ENCODE measurements around the gene SCAPER. TPM values are rescaled to one million over a fixed set of nuclear protein-coding genes. Genes with fewer than 3 reads are reported as not detected.

Gene SCAPER, protein sequence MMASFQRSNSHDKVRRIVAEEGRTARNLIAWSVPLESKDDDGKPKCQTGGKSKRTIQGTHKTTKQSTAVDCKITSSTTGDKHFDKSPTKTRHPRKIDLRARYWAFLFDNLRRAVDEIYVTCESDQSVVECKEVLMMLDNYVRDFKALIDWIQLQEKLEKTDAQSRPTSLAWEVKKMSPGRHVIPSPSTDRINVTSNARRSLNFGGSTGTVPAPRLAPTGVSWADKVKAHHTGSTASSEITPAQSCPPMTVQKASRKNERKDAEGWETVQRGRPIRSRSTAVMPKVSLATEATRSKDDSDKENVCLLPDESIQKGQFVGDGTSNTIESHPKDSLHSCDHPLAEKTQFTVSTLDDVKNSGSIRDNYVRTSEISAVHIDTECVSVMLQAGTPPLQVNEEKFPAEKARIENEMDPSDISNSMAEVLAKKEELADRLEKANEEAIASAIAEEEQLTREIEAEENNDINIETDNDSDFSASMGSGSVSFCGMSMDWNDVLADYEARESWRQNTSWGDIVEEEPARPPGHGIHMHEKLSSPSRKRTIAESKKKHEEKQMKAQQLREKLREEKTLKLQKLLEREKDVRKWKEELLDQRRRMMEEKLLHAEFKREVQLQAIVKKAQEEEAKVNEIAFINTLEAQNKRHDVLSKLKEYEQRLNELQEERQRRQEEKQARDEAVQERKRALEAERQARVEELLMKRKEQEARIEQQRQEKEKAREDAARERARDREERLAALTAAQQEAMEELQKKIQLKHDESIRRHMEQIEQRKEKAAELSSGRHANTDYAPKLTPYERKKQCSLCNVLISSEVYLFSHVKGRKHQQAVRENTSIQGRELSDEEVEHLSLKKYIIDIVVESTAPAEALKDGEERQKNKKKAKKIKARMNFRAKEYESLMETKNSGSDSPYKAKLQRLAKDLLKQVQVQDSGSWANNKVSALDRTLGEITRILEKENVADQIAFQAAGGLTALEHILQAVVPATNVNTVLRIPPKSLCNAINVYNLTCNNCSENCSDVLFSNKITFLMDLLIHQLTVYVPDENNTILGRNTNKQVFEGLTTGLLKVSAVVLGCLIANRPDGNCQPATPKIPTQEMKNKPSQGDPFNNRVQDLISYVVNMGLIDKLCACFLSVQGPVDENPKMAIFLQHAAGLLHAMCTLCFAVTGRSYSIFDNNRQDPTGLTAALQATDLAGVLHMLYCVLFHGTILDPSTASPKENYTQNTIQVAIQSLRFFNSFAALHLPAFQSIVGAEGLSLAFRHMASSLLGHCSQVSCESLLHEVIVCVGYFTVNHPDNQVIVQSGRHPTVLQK (N-terminal part only)
- 11.3 TPM for polyA plus RNA-seq (2013, experiment 1 of 2)
- polyA plus RNA-seq (2013, experiment 2 of 2), result 7.6 TPM

DNA sequence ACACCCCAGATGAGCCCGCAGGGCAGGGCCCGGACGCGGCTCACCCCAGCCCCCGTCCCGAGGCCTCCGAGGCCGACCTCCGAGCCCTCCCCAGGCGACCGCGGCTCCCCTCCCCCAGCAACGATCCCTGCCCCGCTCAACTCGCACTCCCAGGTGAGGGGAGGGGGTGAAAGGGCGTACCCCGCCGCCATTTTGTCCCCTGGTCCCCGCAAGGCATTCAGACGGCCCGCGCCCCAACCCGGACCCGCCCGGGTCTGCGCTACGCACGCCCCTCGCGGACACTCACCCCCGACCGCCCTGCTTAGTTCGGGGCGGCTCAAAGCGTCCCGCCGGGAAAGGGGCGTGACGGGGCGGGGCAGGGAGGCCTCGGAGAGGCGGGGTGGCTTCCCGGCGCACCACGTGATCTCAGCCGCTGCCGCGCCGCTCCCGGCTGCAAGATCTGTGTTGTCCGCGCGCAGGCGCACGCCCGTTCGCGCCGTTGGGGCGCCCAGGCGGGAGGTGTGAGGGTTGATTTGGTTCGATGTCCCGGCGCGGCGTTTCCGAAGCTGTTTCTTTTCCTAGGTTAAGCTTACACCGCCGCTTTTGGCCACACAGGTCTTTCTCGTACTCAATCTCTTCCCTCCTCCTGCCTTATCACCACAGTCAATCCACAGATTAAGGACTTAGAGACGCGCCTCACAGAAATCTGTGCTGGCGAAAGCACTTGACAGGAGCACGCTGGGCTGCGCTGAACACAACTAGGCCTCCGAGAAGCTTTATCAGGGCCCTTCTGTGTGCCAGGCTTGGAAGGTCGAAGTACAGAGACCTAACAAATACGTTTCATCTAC lies at the start of gene SCAPER:
Gene SCAPER (minus strand): TSS at position 328 of the 827 bp plus-strand sequence. CDS start 21,523 bp downstream, outside the sequence.
- peak within 1 kb of the TSS; percentile 52 for H3K27ac ChIP-seq (ENCODE audit: low read depth, low read length, severe bottlenecking)
- H3K9me3 ChIP-seq (ENCODE audit: control insufficient read depth, low read length), result no peaks in the 10 kb centered on the region
- WGBS, 2 experiments (ENCODE audit: insufficient coverage in 2 of 2), result 4% methylated on average over 24 to 42 of the region's 78 CpGs
- H3K4me1 ChIP-seq (ENCODE audit: control insufficient read depth, insufficient read depth, low read length, poor library complexity, severe bottlenecking), result peaks cover 4% of the 10 kb centered on the region
- H3K4me3 ChIP-seq (ENCODE audit: extremely low read depth, insufficient read depth, low read length, poor library complexity, severe bottlenecking), result peak within 1 kb of the TSS; percentile 70
- H3K36me3 ChIP-seq (ENCODE audit: control insufficient read depth, insufficient read depth, low read length), result no peaks in the 10 kb centered on the region

DNA sequence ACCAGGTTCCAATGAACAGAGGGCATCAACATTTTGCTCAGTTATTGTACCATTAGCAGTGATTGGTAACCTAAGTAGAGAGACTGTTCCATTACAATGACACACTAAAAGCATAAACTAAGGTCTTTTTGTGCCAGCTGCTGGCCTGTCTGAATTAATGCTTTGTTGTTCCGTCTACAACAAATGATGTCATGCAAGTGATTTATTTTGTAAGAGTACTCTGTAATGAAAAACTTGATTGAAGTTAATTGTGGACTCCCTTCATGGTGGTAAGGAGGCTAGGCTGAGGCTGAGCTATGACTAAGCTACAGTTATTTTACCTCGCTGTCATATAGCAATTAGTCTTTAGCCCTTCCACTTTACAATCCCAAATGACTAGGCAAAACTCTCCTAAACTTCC lies 49.6 kb upstream of the SCAPER start:
- Histone ChIP-seq H3K4me3 (ENCODE audit: extremely low read depth, insufficient read depth, low read length, poor library complexity, severe bottlenecking) (no peak overlapping the region), H3K4me1 (ENCODE audit: control insufficient read depth, insufficient read depth, low read length, poor library complexity, severe bottlenecking) (no peaks in the 10 kb centered on the region), H3K27ac (ENCODE audit: low read depth, low read length, severe bottlenecking) (no peak overlapping the region), H3K36me3 (ENCODE audit: control insufficient read depth, insufficient read depth, low read length) (peaks cover 6% of the 10 kb centered on the region), H3K9me3 (ENCODE audit: control insufficient read depth, low read length) (no peaks in the 10 kb centered on the region)
- 100% methylated on average over 1 of the region's 2 CpGs; no CpG with 5 or more reads in 1 of the 2 experiments for WGBS, 2 experiments (ENCODE audit: insufficient coverage in 2 of 2)

DNA sequence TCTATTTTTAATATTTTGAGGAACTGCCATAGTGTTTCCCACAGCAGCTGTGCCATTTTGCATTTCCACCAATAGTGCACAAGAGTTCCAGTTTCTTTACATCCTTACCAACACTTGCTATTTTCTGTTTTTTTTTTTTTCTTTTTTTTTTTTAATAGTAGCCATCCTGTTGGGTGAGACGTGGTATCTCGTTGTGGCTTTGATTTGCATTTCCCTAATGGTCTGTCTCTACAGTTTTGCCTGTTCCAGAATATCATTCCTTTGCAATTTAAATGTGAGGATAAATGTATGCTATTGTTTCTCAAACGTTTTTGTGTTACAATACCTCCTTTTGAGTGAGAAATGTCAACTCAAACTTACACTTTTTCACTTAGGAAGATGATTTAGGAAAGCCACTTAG lies 48.8 kb upstream of the SCAPER start:
- Histone ChIP-seq H3K27ac (ENCODE audit: low read depth, low read length, severe bottlenecking) (no peak overlapping the region), H3K4me1 (ENCODE audit: control insufficient read depth, insufficient read depth, low read length, poor library complexity, severe bottlenecking) (no peaks in the 10 kb centered on the region), H3K36me3 (ENCODE audit: control insufficient read depth, insufficient read depth, low read length) (peaks cover 8% of the 10 kb centered on the region), H3K4me3 (ENCODE audit: extremely low read depth, insufficient read depth, low read length, poor library complexity, severe bottlenecking) (no peak overlapping the region), H3K9me3 (ENCODE audit: control insufficient read depth, low read length) (no peaks in the 10 kb centered on the region)
- WGBS, 2 experiments (ENCODE audit: insufficient coverage in 2 of 2), result no CpG with 5 or more reads among the region's 3 CpGs

DNA sequence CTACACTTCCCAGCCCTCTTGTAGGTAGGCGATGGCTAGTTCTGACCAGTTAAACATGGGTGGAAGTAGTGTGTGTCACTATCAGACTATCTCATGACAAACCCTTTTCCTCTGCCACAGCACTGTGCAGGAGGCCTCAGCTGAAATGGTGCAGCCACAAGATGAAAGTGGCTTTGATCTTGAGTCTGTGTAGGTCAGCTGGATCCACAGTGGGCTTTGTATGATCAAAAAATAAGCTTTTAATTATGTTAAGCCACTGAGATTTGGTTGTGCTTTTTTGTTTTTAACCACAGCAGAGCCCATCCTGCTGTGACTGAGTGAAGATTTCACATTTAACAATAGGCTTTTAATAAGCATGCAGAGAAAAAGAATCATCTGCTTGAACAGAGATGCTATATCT lies 46.1 kb upstream of the SCAPER start:
- Histone ChIP-seq H3K36me3 (ENCODE audit: control insufficient read depth, insufficient read depth, low read length) (peaks cover 29% of the 10 kb centered on the region), H3K27ac (ENCODE audit: low read depth, low read length, severe bottlenecking) (no peak overlapping the region)

DNA sequence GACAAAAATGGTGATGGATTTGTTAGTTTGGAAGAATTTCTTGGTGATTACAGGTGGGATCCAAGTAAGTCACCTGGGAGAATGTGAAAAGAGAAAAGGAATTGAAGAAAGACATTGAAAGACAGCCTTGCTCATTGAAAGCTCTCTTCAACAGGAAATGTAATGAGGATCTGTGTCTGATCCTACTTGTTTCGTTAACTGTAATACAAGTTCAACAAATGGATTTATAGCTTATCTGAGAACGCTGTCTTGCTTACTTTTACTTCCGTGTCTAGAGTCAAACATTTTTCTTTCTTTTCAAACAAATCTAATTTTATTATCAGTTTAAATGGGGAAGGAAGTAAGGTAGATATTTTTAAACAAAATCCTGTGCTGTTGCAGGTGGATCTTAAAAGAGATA lies 42.3 kb upstream of the SCAPER start:
- H3K36me3 ChIP-seq (ENCODE audit: control insufficient read depth, insufficient read depth, low read length), result peaks cover 60% of the 10 kb centered on the region
- no peak overlapping the region for H3K4me3 ChIP-seq (ENCODE audit: extremely low read depth, insufficient read depth, low read length, poor library complexity, severe bottlenecking)
- no peaks in the 10 kb centered on the region for H3K9me3 ChIP-seq (ENCODE audit: control insufficient read depth, low read length)
- no peaks in the 10 kb centered on the region for H3K4me1 ChIP-seq (ENCODE audit: control insufficient read depth, insufficient read depth, low read length, poor library complexity, severe bottlenecking)
- 100% methylated on average over 1 of the region's 3 CpGs for WGBS, 2 experiments (ENCODE audit: insufficient coverage in 2 of 2)
- no peak overlapping the region for H3K27ac ChIP-seq (ENCODE audit: low read depth, low read length, severe bottlenecking)

More for the DNA sequence above, 46.1 kb upstream of the SCAPER start:
- Histone ChIP-seq H3K4me3 (ENCODE audit: extremely low read depth, insufficient read depth, low read length, poor library complexity, severe bottlenecking) (no peak overlapping the region), H3K4me1 (ENCODE audit: control insufficient read depth, insufficient read depth, low read length, poor library complexity, severe bottlenecking) (no peaks in the 10 kb centered on the region), H3K9me3 (ENCODE audit: control insufficient read depth, low read length) (no peaks in the 10 kb centered on the region)
- no CpG with 5 or more reads among the region's 1 CpG for WGBS, 2 experiments (ENCODE audit: insufficient coverage in 2 of 2)

DNA sequence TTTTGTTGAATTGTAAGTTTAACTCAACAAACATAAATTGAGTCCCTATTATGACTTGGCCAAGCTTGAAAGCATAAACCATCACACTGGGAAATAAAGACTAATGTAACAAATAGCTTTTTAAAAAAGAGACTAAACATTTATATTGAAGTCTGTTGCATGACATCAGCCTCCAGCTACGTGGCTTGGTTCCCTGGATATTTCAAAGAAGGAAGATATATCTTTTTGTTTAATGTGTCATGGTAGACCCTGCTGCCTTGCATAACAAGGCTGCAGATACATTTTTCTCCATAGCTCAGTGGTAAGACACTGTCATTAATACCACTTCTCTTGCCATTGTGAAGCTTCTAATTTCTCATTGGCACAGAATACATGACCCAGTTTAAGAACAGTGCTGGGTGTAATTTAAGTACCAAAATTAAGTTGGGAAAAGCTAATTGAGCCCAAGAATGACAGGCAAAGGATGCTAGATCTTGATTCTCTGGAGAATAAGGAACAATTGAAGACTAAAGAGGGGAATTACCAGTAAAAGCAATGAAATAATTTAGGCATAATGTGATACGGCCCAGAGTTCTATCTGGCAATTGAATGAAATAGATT lies 40.5 kb upstream of the SCAPER start:
- H3K36me3 ChIP-seq (ENCODE audit: control insufficient read depth, insufficient read depth, low read length), result peaks cover 56% of the 10 kb centered on the region
- WGBS, 2 experiments (ENCODE audit: insufficient coverage in 2 of 2), result 92 to 100% methylated on average over 1 of the region's 2 CpGs

DNA sequence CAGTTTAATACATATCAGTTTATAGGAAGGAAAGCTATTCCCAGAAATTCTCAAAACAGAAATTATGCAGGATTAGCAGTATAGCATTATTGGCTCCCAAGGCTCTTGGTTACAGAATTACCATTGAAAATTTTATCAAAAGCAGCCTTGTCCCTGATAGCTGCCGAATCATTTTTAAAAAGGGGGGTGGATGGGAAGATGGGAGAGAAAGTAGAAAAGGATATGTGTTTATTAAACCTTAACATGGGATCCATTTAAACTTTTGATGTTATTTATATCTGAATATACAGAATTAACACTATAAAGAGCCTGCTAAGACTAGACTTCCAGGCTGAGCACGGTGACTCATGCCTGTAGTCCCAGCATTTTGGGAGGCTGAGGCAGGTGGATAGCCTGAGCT lies 37.2 kb upstream of the SCAPER start:
- no peaks in the 10 kb centered on the region for H3K4me1 ChIP-seq (ENCODE audit: control insufficient read depth, insufficient read depth, low read length, poor library complexity, severe bottlenecking)
- H3K4me3 ChIP-seq (ENCODE audit: extremely low read depth, insufficient read depth, low read length, poor library complexity, severe bottlenecking), result no peak overlapping the region
- peaks cover 52% of the 10 kb centered on the region for H3K36me3 ChIP-seq (ENCODE audit: control insufficient read depth, insufficient read depth, low read length)
- no peaks in the 10 kb centered on the region for H3K9me3 ChIP-seq (ENCODE audit: control insufficient read depth, low read length)
- no peak overlapping the region for H3K27ac ChIP-seq (ENCODE audit: low read depth, low read length, severe bottlenecking)
- no CpG with 5 or more reads among the region's 2 CpGs for whole genome bisulfite sequencing, 2 experiments (ENCODE audit: insufficient coverage in 2 of 2)

More for the DNA sequence above, 40.5 kb upstream of the SCAPER start:
- H3K4me3 ChIP-seq (ENCODE audit: extremely low read depth, insufficient read depth, low read length, poor library complexity, severe bottlenecking), result no peak overlapping the region
- no peaks in the 10 kb centered on the region for H3K4me1 ChIP-seq (ENCODE audit: control insufficient read depth, insufficient read depth, low read length, poor library complexity, severe bottlenecking)
- no peak overlapping the region for H3K27ac ChIP-seq (ENCODE audit: low read depth, low read length, severe bottlenecking)
- H3K9me3 ChIP-seq (ENCODE audit: control insufficient read depth, low read length), result no peaks in the 10 kb centered on the region

DNA sequence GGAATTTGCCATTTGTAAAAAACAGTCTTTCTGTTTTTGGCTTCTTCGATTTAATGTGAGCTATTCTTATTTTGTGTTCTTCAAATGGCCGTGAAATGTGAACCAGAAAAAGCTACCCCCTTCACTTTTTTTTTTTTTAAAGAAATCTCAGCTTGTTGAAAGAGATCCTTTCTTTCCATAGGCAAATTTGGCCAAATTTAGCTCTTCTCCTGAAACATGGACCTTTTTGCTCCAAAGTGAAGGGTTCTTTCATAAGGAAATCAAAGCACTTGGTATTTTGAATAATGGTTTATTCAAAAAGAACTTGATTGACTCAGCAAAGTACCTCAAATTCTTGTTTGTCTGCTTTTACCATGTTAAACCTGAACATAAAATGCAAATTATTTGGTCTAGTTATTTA lies 36.5 kb upstream of the SCAPER start:
- peaks cover 52% of the 10 kb centered on the region for H3K36me3 ChIP-seq (ENCODE audit: control insufficient read depth, insufficient read depth, low read length)
- 100% methylated on average over 1 of the region's 2 CpGs; no CpG with 5 or more reads in 1 of the 2 experiments for WGBS, 2 experiments (ENCODE audit: insufficient coverage in 2 of 2)
- H3K9me3 ChIP-seq (ENCODE audit: control insufficient read depth, low read length), result no peaks in the 10 kb centered on the region
- no peak overlapping the region for H3K4me3 ChIP-seq (ENCODE audit: extremely low read depth, insufficient read depth, low read length, poor library complexity, severe bottlenecking)
- no peaks in the 10 kb centered on the region for H3K4me1 ChIP-seq (ENCODE audit: control insufficient read depth, insufficient read depth, low read length, poor library complexity, severe bottlenecking)
- no peak overlapping the region for H3K27ac ChIP-seq (ENCODE audit: low read depth, low read length, severe bottlenecking)

DNA sequence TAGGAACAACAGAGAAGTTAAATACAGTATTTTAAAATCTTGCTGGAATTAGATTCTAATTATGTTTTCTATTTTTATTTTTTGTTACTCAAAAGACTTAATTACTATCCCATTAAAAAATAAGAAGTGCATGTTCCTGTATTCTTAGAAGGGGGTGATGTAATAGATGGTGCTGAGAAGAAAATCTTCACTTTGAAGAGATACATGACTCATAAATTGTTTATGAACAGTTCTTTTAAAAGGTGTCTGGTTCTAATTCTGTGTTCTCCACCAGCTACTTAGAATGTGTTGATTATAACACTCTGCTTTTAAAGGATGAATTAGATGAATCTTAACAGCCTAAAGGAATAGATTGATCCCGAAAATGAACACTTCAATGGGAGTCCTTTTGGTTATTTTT lies 34.6 kb upstream of the SCAPER start:
- Histone ChIP-seq H3K4me1 (ENCODE audit: control insufficient read depth, insufficient read depth, low read length, poor library complexity, severe bottlenecking) (no peaks in the 10 kb centered on the region), H3K27ac (ENCODE audit: low read depth, low read length, severe bottlenecking) (no peak overlapping the region), H3K36me3 (ENCODE audit: control insufficient read depth, insufficient read depth, low read length) (peaks cover 47% of the 10 kb centered on the region), H3K9me3 (ENCODE audit: control insufficient read depth, low read length) (no peaks in the 10 kb centered on the region), H3K4me3 (ENCODE audit: extremely low read depth, insufficient read depth, low read length, poor library complexity, severe bottlenecking) (no peak overlapping the region)
- no CpG with 5 or more reads among the region's 1 CpG for WGBS, 2 experiments (ENCODE audit: insufficient coverage in 2 of 2)

All from mesodermal cell (in vitro differentiated cells).